ENCODE data around the gene CD7. TPM values are rescaled to one million over a fixed set of nuclear protein-coding genes. Genes with fewer than 3 reads are reported as not detected.

CD7 gene
- total and polyA plus RNA-seq, 2 donors (not counting 3 experiments of a cell fraction or from before 2014, with no cell fraction given) = not detected

GRCh38 chr17:82344175-82344907 is 26.9 kb upstream of the CD7 start:
- BruUV-seq (replicated peaks) = no TSS peak
- no peak for DNase-seq (ENCODE audit: low read depth, low spot score)

More at GRCh38 chr17:82344175-82344907, 26.9 kb upstream of the CD7 start:
- intact Hi-C loops (cut with micrococcal nuclease) = no loop called here
- ChIA-PET POLR2A (no interaction called here), CTCF (interaction anchor here (1.6 kb wide), 1 partner anchor 8 kb away, joined by 5 read pairs; no protein-coding TSS in a partner anchor)
- Histone ChIP-seq H3K27me3 (ENCODE audit: control insufficient read depth in 2 of 2, insufficient read depth in 2 of 2, low read length in 2 of 2) (no peaks in the 10 kb centered on the region), H3K4me2 (ENCODE audit: insufficient read depth, low read length) (no peak overlapping the region), H3K36me3 (ENCODE audit: control insufficient read depth in 2 of 2, extremely low read depth in 1 of 2, insufficient read depth in 2 of 2, low read length in 2 of 2) (no peaks in the 10 kb centered on the region), H3K9me3 (replicated peaks; ENCODE audit: control insufficient read depth, insufficient read depth, low read length) (no peaks in the 10 kb centered on the region), H3K79me2 (ENCODE audit: control insufficient read depth, insufficient read depth, low read length) (no peaks in the 10 kb centered on the region), H3K9me1 (replicated peaks; ENCODE audit: control insufficient read depth, extremely low read depth, insufficient read depth, low read length) (no peaks in the 10 kb centered on the region), H2AFZ (ENCODE audit: low read depth, low read length) (no peak overlapping the region), H3K9ac (replicated peaks; ENCODE audit: extremely low read depth, insufficient read depth, low read length) (no peak overlapping the region), H3K4me3 (replicated peaks in 1 of 3; ENCODE audit: insufficient read depth in 1 of 3, low read depth in 1 of 3, low read length in 3 of 3) (no peak overlapping the region), H3K27ac (ENCODE audit: insufficient read depth, low read depth, low read length) (no peak overlapping the region), H4K20me1 (replicated peaks; ENCODE audit: control insufficient read depth, extremely low read depth, insufficient read depth, low read length) (no peaks in the 10 kb centered on the region), H3K4me1 (ENCODE audit: control insufficient read depth, extremely low read depth, insufficient read depth, low read length) (no peaks in the 10 kb centered on the region)
- FAIRE-seq = no peak
- dilution Hi-C loops (cut with MboI; ENCODE audit: extremely low pct_ligation_motif_present, low sequenced_read_pairs) = no loop called here
- TF ChIP-seq MAX (IDR thresholded peaks at IDR 0.05; ENCODE audit: insufficient read depth, insufficient read length) = no peak
- TF ChIP-seq POLR2A (IDR thresholded peaks at IDR 0.05; ENCODE audit: low read depth, low read length) = no peak
- no peak for TF ChIP-seq MYC (IDR thresholded peaks at IDR 0.05; ENCODE audit: low read depth, low read length)
- no peak for TF ChIP-seq CTCF (IDR thresholded peaks at IDR 0.05; ENCODE audit: extremely low read depth in 1 of 2, insufficient read depth in 1 of 2, low read depth in 1 of 2, low read length in 2 of 2)
- TF ChIP-seq FOS (IDR thresholded peaks at IDR 0.05; ENCODE audit: borderline replicate concordance, insufficient read depth, low read length) = no peak
- TF ChIP-seq POLR2AphosphoS5 (IDR thresholded peaks at IDR 0.05; ENCODE audit: insufficient read depth, low read depth, low read length) = no peak
- no peak for TF ChIP-seq EZH2 (IDR thresholded peaks at IDR 0.05; ENCODE audit: borderline replicate concordance, low read depth, low read length, severe bottlenecking)
- TF ChIP-seq JUN (IDR thresholded peaks at IDR 0.05; ENCODE audit: borderline replicate concordance, insufficient read depth, insufficient read length, low read depth) = no peak
- TF ChIP-seq GATA2 (IDR thresholded peaks at IDR 0.05; ENCODE audit: insufficient read depth, insufficient read length, low read depth, low read length) = no peak

Data from endothelial cell of umbilical vein (primary cell).